Renal pelvis (tissue), 4 donors: ENCODE results near the gene FAM83G. TPM values are rescaled to one million over a fixed set of nuclear protein-coding genes. Genes with fewer than 3 reads are reported as not detected.
"Not testable (repeated sequence)": the region's sequence is repeated elsewhere in the genome, so short reads cannot be mapped to it uniquely, and the experiment has no call there.

Experiments
- DNase-seq: peaks from one replicate; pipeline ENCODE4 v3.0.0-alpha.2; 2013
- polyA plus RNA-seq, 3 donors: library from polyadenylated mRNA; unstranded; fragments of 120-200 nt; gene quantifications; one replicate each; pipeline ENCODE4 v1.2.1, GENCODE V29; 2013; ENCODE audit not compliant: insufficient read length in 3 of 3

FAM83G gene
- polyA plus RNA-seq, 3 donors: 7.5 to 9.6 (median 8.6) TPM

DNA sequence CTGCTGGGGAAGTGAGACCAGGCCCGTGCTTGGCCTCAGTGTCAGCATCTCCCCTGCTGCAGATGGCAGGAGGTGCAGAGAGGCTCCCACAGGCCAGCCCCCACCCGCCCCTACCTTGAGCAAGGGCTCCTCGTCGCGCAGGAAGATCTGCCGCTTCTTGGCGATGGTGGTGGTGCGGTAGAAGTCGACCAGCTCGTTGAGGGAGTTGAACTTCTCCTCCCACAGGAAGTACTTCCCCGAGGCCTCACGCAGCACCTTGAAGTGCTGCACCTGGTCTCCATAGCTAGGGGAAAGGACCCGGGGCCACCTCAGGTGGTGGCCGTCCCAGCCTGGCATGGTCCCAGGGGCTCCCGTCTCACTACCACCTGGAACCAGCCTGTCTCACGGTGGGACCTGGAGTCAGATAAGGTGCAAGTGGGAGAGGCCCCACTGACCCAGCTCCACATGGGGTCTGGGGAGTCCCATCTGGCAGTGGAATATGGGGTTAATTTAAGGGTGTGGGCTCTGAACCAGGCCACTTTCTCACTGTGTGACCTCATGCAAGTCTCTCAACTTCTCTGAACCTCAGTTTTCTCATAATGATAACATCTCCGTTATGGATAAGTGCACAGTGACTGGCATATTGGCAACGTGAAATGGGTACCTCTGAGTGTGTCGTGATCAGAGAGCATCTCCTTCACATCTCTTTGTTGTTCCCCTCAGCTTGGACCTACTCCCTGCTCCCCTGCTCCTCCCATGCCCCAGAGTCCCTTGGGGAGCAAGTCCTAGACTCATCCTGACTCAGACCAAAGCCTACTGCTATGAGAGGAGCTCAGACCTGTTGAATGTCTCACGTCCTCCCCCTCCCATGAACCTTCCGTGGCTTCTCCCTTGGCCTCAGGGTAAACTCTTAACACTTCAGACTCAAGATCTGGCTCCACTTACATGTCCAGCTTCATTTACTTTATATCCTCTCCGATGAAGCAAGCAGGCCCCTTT, 19.8 kb upstream of the FAM83G start:
- no peak for DNase-seq

DNA sequence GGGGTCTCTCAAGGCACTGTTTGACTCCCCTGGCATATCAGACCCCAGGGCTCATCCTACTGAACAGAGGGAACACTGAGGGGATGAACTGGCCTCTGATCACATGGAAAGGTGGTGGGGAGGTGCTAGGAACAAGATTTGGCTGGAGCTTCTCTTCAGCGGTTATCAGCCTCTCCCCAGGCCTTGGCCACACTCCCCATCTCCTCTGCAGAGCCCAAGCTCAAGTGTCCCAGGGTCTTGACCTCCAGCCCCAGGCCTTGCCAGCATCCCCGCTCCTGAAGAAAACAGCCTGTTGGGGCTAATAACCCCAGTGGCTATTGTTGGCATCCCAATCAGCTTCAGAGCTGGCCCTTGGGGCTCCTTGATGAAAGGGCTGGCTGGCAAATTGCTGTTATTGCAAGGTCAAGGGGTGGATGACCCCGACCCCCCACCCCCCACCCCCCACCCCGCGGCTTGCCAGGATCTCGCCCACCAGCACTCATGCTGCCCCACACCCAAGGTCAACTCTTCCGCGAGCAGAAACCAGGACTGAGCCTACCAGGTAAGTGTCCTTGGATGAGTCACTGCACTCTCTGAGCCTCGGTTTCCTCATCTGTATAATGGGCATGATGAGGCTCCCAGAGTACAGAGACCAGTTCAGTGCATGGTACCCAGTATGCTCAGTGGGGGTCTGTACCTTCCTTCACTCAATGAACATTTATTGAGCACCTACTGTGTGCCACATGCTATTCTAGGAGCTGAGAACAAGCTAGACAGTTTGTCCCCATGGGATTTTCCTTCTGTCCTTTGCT, 18.8 kb upstream of the FAM83G start:
- DNase-seq: no peak

DNA sequence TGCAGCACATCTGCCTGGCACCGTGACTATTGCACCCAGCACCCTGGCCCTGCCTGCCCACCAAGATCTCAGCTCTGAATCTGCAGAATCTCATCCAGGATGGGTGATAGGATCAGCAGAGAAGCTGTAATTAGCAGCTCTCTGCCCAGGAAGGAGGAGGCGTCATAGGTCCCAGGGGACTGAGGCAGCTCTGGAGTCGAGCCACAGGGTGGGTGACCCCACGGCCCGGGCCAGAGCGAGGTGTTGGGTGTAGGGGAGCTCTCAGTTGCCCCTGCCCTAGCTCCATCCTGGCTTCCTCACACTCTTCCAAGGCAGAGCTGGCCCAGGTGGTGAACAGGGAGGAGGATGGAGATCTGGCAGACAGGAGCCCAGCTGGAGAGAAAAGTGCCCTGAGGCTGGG, 18.2 kb upstream of the FAM83G start:
- DNase-seq: no peak

DNA sequence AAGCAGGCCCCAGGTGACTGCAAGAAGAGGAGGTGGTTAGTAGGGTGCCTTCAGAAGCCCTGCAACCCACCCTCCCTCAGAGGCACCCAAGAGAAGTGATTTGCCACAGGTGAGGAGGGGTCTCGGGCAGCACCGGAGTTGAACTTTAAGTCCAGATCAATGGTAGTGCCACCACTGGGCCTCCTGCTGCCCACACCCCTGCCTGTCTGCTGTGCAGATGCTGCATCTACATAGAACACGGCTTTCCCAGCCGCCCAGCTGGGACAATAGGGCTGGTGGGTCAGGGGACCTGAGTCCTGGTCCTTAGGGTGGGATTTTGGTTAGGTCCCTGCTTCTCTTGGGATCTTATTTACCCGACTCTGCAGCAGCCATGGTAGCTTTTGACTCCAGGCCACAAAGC, 17.6 kb upstream of the FAM83G start:
- no peak for DNase-seq

DNA sequence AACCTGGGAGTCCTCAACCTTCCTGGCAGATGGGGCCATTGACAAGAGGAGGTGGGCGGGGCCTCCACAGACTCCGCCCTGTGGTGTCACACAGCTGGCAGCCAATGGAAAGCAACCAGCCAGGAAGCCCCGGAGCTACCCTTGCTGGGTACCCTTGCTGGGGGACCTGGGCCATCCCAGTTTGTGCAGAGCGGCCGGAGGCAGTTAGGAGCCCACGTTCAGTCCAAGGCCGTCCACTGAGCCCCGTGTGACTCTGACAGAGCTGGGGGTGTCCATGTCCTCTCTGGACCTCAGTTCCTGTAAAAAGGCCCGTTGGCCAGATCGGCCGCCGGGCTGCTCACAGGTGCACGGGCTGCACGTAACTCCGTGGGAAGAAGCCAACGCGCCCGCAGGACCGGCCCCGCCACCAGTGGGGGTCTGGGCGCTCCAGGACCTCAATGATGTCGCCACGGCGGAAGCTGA, 17.1 kb upstream of the FAM83G start:
- no peak for DNase-seq

DNA sequence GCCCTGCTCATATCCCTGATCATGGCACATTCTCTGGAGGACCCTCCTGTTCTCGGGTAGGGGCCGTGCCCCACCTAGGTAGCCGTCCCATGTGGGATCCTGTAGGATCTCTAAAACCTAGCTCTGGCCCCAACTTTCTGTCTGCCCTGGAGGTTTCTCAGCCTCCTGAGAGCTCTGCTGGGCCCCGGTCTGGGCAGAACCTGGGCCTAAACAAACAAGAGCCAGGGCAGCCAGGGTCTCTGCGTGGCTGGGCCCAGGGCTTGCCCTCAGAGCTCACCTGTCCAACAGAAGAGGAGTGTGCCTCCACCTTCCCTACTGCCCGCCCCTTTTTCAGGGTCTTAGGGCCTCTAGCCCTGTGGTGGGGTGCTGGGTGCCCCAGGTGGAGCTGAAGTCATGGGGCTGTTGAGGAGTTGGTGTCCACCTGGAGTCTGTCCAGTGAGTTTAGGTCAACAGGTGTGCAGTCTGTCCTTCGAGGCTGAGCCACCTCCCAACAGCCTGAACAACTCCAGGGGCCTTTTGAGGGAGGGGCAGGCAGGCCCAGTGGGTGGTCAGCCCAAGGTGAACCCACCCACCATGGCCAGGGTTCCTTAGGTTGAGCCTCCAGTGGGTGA, 16.6 kb upstream of the FAM83G start:
- DNase-seq: not testable (repeated sequence)

DNA sequence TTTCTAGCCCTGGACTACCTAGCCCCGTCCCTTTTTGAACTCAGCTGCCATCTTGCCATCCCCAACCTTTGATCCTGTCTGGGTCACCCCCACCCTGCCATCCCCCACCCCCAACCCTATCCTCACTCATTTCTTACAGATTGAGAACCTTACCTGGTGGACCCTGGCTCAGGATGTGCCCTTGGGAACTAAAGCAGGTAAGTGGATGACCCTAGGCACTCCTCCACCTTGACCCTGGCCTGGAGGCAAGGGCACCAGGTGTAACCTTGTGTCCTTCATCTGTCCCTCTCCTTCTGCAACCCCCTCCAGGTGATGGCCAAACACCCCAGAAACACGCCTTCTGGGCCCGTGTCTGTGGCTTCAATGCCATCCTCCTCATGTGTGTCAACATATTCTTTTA, 15.5 kb upstream of the FAM83G start:
- DNase-seq: no peak

DNA sequence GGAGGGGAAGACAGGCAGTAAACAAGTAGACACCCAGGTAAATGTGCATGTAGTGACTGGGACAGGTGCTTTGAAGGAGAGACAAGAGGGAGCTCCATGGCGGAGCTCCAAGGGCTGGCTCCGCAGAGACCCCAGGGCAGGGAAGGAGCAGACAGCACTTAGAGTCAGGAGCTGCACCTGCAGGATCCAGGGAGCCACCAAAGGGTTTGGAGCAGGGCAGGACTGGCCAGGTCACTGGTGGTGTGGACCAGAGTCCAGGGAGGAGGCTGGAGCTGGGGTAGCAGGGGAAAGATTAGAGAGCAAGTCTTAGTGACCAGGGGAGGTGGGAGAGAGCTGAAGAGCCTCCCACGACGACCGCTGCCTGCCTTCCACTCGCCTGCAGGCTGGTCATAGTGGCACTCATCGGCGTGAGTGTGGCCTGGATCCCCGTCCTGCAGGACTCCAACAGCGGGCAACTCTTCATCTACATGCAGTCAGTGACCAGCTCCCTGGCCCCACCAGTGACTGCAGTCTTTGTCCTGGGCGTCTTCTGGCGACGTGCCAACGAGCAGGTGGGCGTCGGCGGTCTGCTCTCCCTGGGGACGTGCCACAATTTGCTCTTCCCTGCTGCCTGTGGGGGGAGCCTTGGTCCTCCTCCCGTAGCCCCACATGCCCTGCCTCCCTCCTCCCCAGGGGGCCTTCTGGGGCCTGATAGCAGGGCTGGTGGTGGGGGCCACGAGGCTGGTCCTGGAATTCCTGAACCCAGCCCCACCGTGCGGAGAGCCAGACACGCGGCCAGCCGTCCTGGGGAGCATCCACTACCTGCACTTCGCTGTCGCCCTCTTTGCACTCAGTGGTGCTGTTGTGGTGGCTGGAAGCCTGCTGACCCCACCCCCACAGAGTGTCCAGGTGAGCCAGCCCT, 14.7 kb upstream of the FAM83G start:
- no peak for DNase-seq

DNA sequence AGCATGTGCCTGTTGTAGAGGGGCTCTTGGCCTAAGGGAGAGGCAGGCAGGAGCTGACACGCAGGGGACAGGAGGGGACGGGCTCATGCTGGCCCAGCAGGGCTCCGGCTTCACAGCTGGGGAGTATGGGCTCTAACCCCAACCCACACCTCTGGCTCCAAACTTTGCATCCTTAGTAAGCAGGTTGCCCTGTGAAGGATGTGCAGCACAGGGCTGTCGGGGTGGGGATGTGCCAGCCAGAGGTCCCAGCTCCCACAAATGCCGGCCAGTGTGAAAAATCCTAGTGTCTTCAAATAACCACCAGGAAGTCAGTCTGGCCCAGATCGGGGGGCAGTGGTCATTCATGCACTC, 14.0 kb upstream of the FAM83G start:
- DNase-seq: no peak

DNA sequence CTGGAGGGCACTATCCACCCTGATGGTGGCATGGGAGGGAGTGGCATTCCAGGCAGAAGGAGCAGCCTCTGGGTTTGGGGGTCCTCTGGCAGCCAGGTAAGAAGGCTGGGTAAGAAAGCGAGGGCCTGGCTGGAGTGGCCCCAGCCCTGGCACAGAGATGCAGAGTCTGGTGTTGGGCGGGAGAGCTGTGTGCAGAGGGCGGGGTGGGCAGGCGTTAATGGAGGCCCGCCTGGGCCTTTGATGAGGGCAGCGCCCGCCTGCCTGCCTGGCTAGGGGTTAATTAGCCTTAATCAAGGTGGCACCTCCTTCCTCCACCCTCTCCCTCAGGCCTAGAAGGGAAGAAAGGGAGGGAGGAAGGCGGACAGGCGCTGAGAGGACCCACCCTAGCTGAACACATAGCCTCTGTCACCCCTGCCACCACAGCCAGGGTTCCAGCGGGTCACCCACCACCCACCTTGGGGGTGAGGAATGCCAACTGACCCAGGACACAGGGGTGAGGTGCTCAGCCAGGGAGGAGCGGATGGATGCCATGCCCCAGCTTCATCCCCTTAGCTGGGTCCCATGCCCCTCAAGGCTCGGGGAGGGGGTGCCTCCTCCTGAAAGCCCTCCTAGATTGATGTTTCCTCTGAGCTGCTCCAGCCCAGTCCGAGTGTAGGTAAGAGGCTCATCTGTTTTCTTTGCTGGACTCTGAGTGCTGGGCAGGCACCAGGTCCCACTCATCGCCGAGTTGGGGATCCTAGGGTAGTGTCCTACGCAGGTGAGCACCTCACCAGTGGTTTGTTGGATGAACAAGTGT, 13.4 kb upstream of the FAM83G start:
- no peak for DNase-seq

DNA sequence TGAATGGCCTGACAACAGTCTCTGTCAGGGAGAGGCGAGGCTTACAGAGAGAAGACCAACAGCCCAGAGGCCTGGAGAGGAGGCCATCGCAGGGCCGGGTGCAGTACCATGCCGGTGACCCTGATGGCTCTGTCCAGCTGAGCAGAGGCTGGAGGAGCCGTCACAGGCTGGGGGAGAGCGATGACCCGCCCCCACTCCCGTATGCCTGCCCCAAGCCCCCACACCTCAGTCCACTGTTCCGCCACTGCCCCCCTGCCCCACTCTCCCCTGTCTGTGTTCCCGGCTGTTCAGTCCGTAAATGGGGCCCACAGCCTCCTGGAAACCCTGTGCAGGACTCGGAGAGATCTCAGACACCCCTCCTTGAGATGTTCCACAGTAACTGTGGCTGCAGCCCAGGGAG, 12.8 kb upstream of the FAM83G start:
- DNase-seq: no peak

DNA sequence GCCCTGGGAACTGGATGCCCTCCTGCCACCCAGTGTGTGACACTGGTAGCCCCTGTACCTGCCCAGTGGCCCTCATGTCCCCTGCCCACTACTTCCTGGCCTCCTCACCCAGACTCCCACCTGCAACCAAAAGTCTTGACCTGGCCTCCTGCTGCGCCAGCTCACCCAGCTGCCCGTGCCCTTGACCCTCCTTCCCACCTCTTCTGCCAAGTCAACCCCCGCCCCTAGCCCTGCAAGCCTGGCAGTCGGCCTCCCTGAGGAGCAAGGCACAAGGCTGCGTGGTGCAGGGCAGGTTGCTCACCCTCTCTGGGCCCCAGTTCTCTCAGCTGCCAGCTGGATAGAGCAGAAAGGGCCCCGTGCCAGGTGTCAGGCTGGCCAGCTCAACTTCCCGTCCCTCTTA, 12.3 kb upstream of the FAM83G start:
- no peak for DNase-seq

DNA sequence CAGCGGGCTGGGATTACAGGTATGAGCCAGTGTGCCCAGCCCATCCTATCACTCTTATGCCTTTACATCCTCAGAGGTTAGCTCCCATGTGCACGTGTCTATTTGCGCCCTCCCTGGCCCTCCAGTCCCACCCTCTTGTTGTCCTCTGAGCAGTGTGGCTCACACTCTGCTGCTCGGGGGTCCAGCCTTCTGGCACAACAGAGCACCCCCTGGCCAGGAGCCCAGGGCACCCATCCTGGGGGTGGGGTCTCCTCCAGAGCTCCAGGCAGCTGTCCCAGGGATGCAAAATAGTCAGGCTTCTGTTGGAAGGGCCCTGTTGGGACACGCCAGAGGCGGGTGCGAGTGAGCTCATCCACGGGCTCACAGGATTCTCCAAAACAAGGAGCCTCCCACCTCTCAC, 11.7 kb upstream of the FAM83G start:
- no peak for DNase-seq

DNA sequence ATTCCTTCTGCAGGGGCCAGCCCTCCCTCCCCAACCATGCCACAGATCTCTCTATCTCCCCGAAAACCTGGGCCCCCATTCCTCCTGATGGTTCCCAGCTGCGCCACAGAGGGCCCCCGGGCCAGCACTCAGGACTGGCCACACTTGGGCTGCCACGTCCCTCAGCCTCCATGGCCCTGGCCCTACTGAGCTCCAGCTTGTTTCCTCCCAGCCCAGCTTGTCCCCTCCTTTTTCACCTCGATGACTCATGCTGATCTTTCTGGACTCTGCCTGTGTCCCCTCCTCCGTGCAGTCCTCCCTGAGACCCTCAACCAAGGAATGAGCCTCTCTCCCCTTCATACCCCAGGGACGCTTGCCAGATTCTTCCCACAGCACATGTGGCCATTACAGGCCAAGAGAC, 10.9 kb upstream of the FAM83G start:
- no peak for DNase-seq

DNA sequence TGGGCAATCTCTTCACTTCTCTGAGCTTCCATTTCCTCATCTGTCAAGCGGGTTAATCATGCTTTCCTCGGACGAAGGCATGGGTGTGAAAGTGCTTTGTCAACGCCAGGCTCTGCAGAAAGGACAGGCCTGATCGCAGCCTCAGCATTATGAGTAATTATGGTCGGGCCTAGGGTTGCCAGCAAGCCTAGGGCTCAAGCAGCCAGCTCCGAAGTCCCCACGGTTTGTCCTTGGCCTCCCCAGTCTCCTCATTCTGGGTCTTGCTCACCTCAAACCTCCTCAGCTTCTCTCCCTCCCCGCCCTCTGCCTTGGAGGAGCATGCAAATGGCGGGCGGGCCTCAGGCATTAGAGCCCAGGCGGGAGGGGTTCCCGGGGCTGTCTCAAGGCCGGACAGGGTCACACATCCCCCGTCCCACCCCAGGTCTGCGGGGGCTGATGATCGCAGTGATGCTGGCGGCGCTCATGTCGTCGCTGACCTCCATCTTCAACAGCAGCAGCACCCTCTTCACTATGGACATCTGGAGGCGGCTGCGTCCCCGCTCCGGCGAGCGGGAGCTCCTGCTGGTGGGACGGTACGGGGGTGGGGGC, 10.2 kb upstream of the FAM83G start:
- no peak for DNase-seq

DNA sequence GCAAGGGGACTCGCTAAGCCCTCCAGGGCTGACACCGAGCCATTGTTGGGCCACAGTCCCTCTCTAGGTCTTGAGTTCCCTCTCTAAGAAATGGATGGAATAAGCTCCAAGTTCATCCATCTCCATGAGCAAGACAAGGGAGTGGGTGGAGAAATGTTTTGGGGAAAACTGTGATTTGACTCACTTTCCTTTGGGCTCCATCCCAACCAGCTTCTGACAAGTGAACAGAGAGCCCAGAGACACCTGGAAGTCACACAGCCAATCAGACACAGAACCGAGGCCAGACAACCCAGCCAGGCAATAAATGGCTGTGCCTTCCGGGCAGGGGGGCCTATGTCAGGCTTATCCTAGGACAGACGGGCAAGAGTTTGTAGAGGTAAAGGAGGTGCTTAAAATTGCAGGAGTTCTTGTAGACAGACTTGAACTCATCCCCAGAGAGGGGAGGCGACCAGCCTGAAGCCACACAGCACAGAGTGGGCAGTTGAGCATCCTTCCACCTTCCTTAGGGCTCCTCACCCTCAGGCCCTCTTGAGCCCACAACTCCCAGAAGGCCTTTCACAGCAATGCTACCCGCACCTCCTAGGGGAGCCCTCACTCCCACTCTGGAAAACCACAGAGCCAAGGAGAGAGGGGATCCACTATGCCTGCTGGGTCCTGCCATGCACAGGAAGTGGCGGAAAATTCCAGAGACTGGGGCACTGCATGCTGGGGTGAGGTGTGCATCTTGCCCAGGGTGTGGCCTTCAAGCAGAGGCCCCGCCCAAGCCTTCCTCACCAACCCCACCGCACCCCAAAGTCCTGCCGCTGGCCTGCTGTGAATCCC, 9.5 kb upstream of the FAM83G start:
- no peak for DNase-seq

DNA sequence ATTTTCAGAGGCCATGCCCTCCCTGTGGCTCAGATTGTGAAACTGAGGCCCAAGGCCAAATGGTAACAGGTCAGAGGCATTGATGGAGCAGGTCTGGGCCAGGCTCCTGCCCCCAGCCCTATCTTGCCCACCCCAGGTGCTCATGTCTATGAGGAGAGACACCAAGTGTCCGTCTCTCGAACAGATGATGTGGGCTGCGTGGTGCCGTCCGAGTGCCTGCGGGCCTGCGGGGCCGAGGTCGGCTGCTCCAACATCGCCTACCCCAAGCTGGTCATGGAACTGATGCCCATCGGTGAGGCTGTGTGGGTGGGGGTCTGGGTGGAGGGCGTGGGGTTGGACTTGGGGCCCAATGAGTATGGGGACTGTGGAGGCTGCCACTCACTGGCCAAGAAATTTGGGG, 8.7 kb upstream of the FAM83G start:
- no peak for DNase-seq

DNA sequence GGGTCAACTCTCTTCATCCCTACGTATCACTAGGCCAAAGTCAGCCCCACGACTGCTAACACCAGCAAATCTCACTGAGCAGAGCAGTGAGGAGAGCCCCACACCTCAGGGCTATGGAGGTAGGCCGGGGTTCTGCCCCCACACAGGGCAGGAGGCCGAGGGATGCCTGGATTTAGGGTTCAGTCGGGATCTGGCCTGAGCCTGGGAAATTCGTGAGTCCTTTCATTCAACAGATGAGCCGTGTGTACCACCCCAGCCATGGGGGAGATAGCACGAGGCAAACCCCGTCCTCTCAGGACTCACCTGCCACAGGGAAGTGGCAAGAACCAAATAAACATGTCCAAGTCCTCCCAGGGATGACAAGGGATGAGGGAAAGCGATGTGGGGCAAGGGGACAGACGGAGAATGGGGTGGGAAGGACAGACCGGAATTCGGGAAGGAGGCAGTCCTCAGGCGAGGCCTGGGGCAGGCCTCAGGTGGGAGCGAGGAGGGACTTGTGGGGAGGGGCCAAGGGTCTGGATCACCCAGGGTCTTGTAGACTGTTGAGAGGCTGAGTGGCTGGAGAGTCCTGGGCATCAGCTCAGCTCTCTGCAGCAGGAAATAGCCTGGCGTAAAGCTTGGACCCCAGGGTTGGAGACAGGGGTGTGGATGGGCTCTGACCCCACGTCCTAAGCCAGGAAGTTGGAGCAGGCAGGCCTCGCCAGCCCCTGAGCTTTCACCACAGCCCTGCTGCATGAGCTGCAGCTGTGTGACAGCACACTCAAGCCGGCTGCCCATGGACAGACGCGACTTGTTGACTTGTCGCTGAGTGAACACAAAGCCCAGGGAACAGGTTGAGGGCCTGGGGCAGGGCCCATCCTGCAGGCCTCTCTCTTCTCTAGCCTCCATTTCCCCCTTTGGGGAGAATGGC, 7.9 kb upstream of the FAM83G start:
- no peak for DNase-seq
